Neuronal stem cell (in vitro differentiated cells): Measurements from ENCODE around the gene MIOS.
"Not testable (repeated sequence)": the region's sequence is repeated elsewhere in the genome, so short reads cannot be mapped to it uniquely, and the experiment has no call there.

Source experiments
- DNase-seq: peaks from one replicate; pipeline ENCODE4 v3.0.0-alpha.2; 2013; ENCODE audit warnings: low spot score
- H2AFZ ChIP-seq: one replicate; pipeline ENCODE4 v1.6.1; 2013; ENCODE audit warnings: mild to moderate bottlenecking, low read length, inconsistent platforms
- H2AK5ac ChIP-seq: 2 replicates; pipeline ENCODE4 v1.6.1; 2013; ENCODE audit warnings: low read depth, mild to moderate bottlenecking, inconsistent platforms, low read length, moderate library complexity, mixed read lengths
- H2BK120ac ChIP-seq: 2 replicates; pipeline ENCODE4 v1.6.1; 2013; ENCODE audit warnings: low read depth, mild to moderate bottlenecking, inconsistent platforms, low read length, moderate library complexity, mixed read lengths
- H2BK12ac ChIP-seq: one replicate; pipeline ENCODE4 v1.6.1; 2013; ENCODE audit warnings: low read length, inconsistent platforms
- H2BK15ac ChIP-seq: 2 replicates; pipeline ENCODE4 v1.6.1; 2013; ENCODE audit warnings: mild to moderate bottlenecking, low read length, inconsistent platforms, mixed read lengths
- H2BK5ac ChIP-seq: one replicate; pipeline ENCODE4 v1.6.1; 2013; ENCODE audit warnings: inconsistent platforms, mild to moderate bottlenecking, low read length, moderate library complexity
- H3K14ac ChIP-seq: one replicate; pipeline ENCODE4 v1.6.1; 2013; ENCODE audit warnings: low read length, inconsistent platforms
- H3K18ac ChIP-seq: 2 replicates; pipeline ENCODE4 v1.6.1; 2013; ENCODE audit warnings: low read length, inconsistent platforms
- H3K23ac ChIP-seq: 2 replicates; pipeline ENCODE4 v1.6.1; 2013; ENCODE audit warnings: low read depth, mild to moderate bottlenecking, mixed read lengths, low read length, inconsistent platforms; ENCODE audit not compliant: poor library complexity
- H3K27ac ChIP-seq: replicated peaks from 3 replicates; pipeline ENCODE4 v1.5.1; 2013; ENCODE audit warnings: low read length, inconsistent platforms
- H3K27me3 ChIP-seq, 3 experiments: 2 replicates each; pipeline ENCODE4 v1.6.1; 2013; ENCODE audit warnings: low read length in 3 of 3, mild to moderate bottlenecking in 2 of 3, inconsistent platforms in 1 of 3, low read depth in 1 of 3, mixed read lengths in 1 of 3, moderate library complexity in 1 of 3; ENCODE audit not compliant: control insufficient read depth in 3 of 3, insufficient read depth in 3 of 3
- H3K36me3 ChIP-seq, 2 donors: replicated peaks in 1 of 2; 2 replicates each; pipeline ENCODE4 v1.6.1; 2013; ENCODE audit warnings: low read length in 2 of 2; ENCODE audit not compliant: control insufficient read depth in 2 of 2, insufficient read depth in 2 of 2
- H3K4ac ChIP-seq: 2 replicates; pipeline ENCODE4 v1.6.1; 2013; ENCODE audit warnings: inconsistent platforms, mild to moderate bottlenecking, low read length, moderate library complexity
- H3K4me1 ChIP-seq, 2 donors: 1 replicate in 1 of 2; 2 replicates in 1 of 2; pipeline ENCODE4 v1.6.1; 2013; ENCODE audit warnings: low read length in 2 of 2, low read depth in 1 of 2; ENCODE audit not compliant: control insufficient read depth in 2 of 2, insufficient read depth in 1 of 2
- H3K4me2 ChIP-seq: one replicate; pipeline ENCODE4 v1.6.1; 2013; ENCODE audit warnings: mild to moderate bottlenecking, low read length, inconsistent platforms; ENCODE audit not compliant: insufficient read depth, poor library complexity, severe bottlenecking
- H3K4me3 ChIP-seq, 2 donors: 2 replicates each; pipeline ENCODE4 v1.5.1; 2013; ENCODE audit warnings: low read length in 2 of 2, mild to moderate bottlenecking in 2 of 2, inconsistent platforms in 1 of 2, moderate library complexity in 1 of 2
- H3K79me1 ChIP-seq: one replicate; pipeline ENCODE4 v1.6.1; 2013; ENCODE audit warnings: low read depth, mild to moderate bottlenecking, inconsistent platforms, low read length, moderate library complexity
- H3K9ac ChIP-seq: one replicate; pipeline ENCODE4 v1.6.1; 2013; ENCODE audit warnings: mild to moderate bottlenecking, low read depth, low read length, inconsistent platforms; ENCODE audit not compliant: poor library complexity
- H3K9me3 ChIP-seq, 2 donors: replicated peaks in 1 of 2; 2 replicates each; pipeline versions ENCODE3 to v1.6.1; 2013; ENCODE audit warnings: low read length in 2 of 2, mild to moderate bottlenecking in 2 of 2, inconsistent platforms in 1 of 2, low read depth in 1 of 2, mixed read lengths in 1 of 2, moderate library complexity in 1 of 2; ENCODE audit not compliant: control insufficient read depth in 2 of 2, insufficient read depth in 1 of 2
- H4K8ac ChIP-seq: one replicate; pipeline ENCODE4 v1.6.1; 2013; ENCODE audit warnings: low read depth, mild to moderate bottlenecking, inconsistent platforms, low read length, moderate library complexity
- H4K91ac ChIP-seq: one replicate; pipeline ENCODE4 v1.6.1; 2013; ENCODE audit warnings: low read length, low read depth, mild to moderate bottlenecking, inconsistent platforms; ENCODE audit not compliant: poor library complexity
- WGBS, 2 donors: extraction: QIAGEN DNeasy Blood & Tissue Kit; methylation state at CpG; one replicate each; pipeline ENCODE4 v1.1.7; 2013; ENCODE audit warnings: missing lambda C conversion rate in 2 of 2, mixed read lengths in 1 of 2; ENCODE audit not compliant: insufficient read length in 2 of 2, insufficient replicate concordance in 1 of 2; ENCODE audit errors: extremely low coverage in 2 of 2; 5-methylcytosine and 5-hydroxymethylcytosine counted together

Gene MIOS

DNA sequence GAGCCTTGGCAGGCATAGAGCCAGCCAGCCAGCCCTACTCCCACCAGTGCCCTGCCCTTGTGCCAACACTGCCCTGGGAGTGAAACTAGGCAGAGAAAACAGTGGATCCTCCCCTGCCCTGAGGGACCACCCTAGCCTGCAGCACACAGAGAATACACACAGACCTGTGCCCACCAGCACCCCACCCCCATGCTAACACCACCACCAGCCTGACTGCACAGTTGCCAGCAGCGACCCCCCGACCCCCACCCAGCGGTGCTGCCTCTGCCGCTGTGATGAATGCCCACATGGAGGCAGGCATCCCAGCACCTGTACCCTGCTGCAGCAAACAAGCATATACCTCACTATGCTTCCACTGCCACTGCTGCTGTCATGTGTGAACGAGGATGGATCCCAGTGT is 9.4 kb upstream of the MIOS start:
- no peak overlapping the region for H4K8ac ChIP-seq
- H3K18ac ChIP-seq: no peak overlapping the region
- no peaks in the 10 kb centered on the region for H3K27me3 ChIP-seq
- H2BK15ac ChIP-seq: no peak overlapping the region
- H4K91ac ChIP-seq: no peak overlapping the region
- H3K9me3 ChIP-seq: peaks cover 3 to 7% of the 10 kb centered on the region in 2 donors
- no peak for DNase-seq
- peaks cover 0 to 3% of the 10 kb centered on the region in 2 donors for H3K4me1 ChIP-seq
- H3K9ac ChIP-seq: no peak overlapping the region
- no peak overlapping the region for H2BK12ac ChIP-seq
- H3K23ac ChIP-seq: no peak overlapping the region
- no peak overlapping the region for H2AK5ac ChIP-seq
- H3K36me3 ChIP-seq: no peaks in the 10 kb centered on the region
- WGBS, 2 donors: no CpG with 5 or more reads among the region's 5 CpGs
- H3K79me1 ChIP-seq: no peaks in the 10 kb centered on the region
- no peak overlapping the region for H2BK120ac ChIP-seq
- no peak overlapping the region for H3K4ac ChIP-seq
- no peak overlapping the region for H2AFZ ChIP-seq
- no peak overlapping the region for H3K14ac ChIP-seq
- no peak overlapping the region for H2BK5ac ChIP-seq
- H3K4me3 ChIP-seq: no peak overlapping the region
- H3K4me2 ChIP-seq: no peak overlapping the region
- no peak overlapping the region for H3K27ac ChIP-seq

DNA sequence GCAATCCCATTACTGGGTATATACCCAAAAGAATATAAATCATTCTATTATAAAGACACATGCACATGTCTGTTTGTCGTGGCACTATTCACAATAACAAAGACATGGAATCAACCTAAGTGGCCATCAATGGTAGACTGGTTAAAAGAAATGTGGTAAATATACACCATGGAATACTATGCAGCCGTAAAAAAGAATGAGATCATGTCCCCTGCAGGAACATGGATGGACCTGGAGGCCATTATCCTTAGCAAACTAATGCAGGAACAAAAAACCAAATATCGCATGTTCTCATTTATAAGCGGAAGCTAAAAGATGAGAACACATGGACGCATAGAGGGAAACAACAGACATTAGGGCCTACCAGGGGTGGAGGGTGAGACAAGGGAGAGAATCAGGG is 5.1 kb upstream of the MIOS start:
- not testable (repeated sequence) for H4K8ac ChIP-seq, H3K9me3 ChIP-seq, H3K79me1 ChIP-seq, H3K9ac ChIP-seq, H3K27me3 ChIP-seq, H2BK12ac ChIP-seq, H2AFZ ChIP-seq, H2BK5ac ChIP-seq, H3K4me1 ChIP-seq, H3K36me3 ChIP-seq, H3K27ac ChIP-seq, H4K91ac ChIP-seq, H3K4ac ChIP-seq, H2BK15ac ChIP-seq, DNase-seq, H3K18ac ChIP-seq, H3K14ac ChIP-seq, H2BK120ac ChIP-seq, H3K23ac ChIP-seq, H3K4me3 ChIP-seq, H3K4me2 ChIP-seq, H2AK5ac ChIP-seq
- WGBS, 2 donors: no CpG with 5 or more reads among the region's 5 CpGs

DNA sequence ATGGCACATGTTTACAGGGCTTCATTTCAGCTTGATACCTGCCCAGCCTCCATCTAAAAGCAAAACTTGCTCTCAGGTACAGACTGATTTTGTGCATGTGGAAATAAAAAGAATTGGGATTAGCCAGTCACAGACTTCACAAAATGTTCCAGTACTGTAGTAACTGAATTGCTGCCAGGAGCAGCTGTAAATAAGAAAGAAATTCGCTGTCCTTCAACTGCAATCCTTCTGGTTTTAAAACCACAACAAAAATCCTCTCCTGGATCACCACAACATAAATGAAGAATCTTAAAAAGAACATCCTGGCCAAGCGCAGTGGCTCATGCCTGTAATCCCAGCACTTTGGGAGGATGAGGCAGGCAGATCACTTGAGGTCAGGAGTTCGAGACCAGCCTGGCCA is 3.9 kb upstream of the MIOS start:
- no peaks in the 10 kb centered on the region for H3K36me3 ChIP-seq
- no peak overlapping the region for H2AFZ ChIP-seq
- no peak overlapping the region for H3K18ac ChIP-seq
- H3K27ac ChIP-seq: no peak overlapping the region
- H3K4me1 ChIP-seq: no peaks in the 10 kb centered on the region
- no peak overlapping the region for H3K4me3 ChIP-seq
- peaks cover 0 to 7% of the 10 kb centered on the region in 2 donors for H3K9me3 ChIP-seq
- no peak overlapping the region for H2AK5ac ChIP-seq
- no peak overlapping the region for H3K23ac ChIP-seq
- WGBS, 2 donors: no CpG with 5 or more reads among the region's 3 CpGs
- H2BK15ac ChIP-seq: no peak overlapping the region
- no peaks in the 10 kb centered on the region for H3K27me3 ChIP-seq
- H2BK5ac ChIP-seq: no peak overlapping the region
- no peak overlapping the region for H4K8ac ChIP-seq
- H3K79me1 ChIP-seq: no peaks in the 10 kb centered on the region
- H3K4ac ChIP-seq: no peak overlapping the region
- no peak overlapping the region for H2BK12ac ChIP-seq
- no peak for DNase-seq
- H3K14ac ChIP-seq: no peak overlapping the region
- H3K4me2 ChIP-seq: no peak overlapping the region
- H2BK120ac ChIP-seq: no peak overlapping the region
- H3K9ac ChIP-seq: no peak overlapping the region
- no peak overlapping the region for H4K91ac ChIP-seq

DNA sequence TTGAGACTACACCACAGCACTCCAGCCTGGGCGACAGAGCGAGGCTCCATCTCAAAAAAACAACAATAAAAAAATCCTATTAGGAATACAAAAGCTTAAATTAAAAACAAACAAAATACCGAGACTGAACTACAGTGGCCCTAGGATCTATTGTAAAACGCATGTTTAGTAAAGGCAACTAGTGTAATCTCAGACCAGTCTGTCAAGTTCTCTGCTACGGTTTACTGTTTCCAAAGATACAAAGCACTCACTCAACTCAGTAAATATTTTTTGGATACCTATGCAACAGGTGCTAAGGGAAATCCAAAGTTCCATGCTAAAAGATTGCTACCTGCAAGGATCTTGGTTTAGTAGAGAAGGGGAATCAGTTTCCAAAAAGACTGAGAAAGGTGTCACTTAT is 3.4 kb upstream of the MIOS start:
- Histone ChIP-seq H3K4me2 (no peak overlapping the region), H3K9ac (no peak overlapping the region), H2BK5ac (no peak overlapping the region), H3K4ac (no peak overlapping the region), H2BK12ac (no peak overlapping the region), H3K14ac (no peak overlapping the region), H3K27ac (no peak overlapping the region), H2AFZ (no peak overlapping the region), H3K9me3 (peaks cover 0 to 4% of the 10 kb centered on the region in 2 donors), H4K8ac (no peak overlapping the region), H3K36me3 (no peaks in the 10 kb centered on the region), H3K79me1 (no peaks in the 10 kb centered on the region), H2BK120ac (no peak overlapping the region), H3K4me1 (peaks cover 0 to 3% of the 10 kb centered on the region in 2 donors), H4K91ac (no peak overlapping the region), H3K4me3 (no peak overlapping the region), H2BK15ac (no peak overlapping the region), H2AK5ac (no peak overlapping the region), H3K27me3 (no peaks in the 10 kb centered on the region), H3K18ac (no peak overlapping the region), H3K23ac (no peak overlapping the region)
- no CpG with 5 or more reads among the region's 5 CpGs for WGBS, 2 donors
- DNase-seq: no peak
